Ectodermal cell (in vitro differentiated cells): Measurements from ENCODE around the gene F7. TPM values are rescaled to one million over a fixed set of nuclear protein-coding genes. Genes with fewer than 3 reads are reported as not detected.
"Not testable (repeated sequence)": the region's sequence is repeated elsewhere in the genome, so short reads cannot be mapped to it uniquely, and the experiment has no call there.

ENCODE experiments used
- H3K27ac ChIP-seq: 2 replicates; pipeline ENCODE4 v1.7.0; 2013; ENCODE audit warnings: mild to moderate bottlenecking, low read depth, low read length; ENCODE audit not compliant: insufficient read depth, poor library complexity, severe bottlenecking
- H3K27me3 ChIP-seq: 2 replicates; pipeline ENCODE4 v1.7.0; 2013; ENCODE audit warnings: mild to moderate bottlenecking, low read length; ENCODE audit not compliant: insufficient read depth, control insufficient read depth, poor library complexity, severe bottlenecking
- H3K36me3 ChIP-seq: one replicate; pipeline ENCODE4 v1.7.0; 2013; ENCODE audit warnings: low read length; ENCODE audit not compliant: control insufficient read depth, insufficient read depth
- H3K4me1 ChIP-seq: one replicate; pipeline ENCODE4 v1.7.0; 2013; ENCODE audit warnings: low read length; ENCODE audit not compliant: control insufficient read depth, insufficient read depth
- H3K4me3 ChIP-seq: 2 replicates; pipeline ENCODE4 v1.7.0; 2013; ENCODE audit warnings: low read depth, low read length, control low read depth; ENCODE audit not compliant: insufficient read depth
- H3K9me3 ChIP-seq: 2 replicates; pipeline ENCODE4 v1.7.0; 2013; ENCODE audit warnings: mild to moderate bottlenecking, low read length, moderate library complexity; ENCODE audit not compliant: control insufficient read depth
- WGBS, 2 experiments: methylation state at CpG; one replicate each; pipeline ENCODE4 v1.1.7; 2013; ENCODE audit warnings: missing lambda C conversion rate in 2 of 2; 5-methylcytosine and 5-hydroxymethylcytosine counted together
- polyA plus RNA-seq, 4 experiments: library from polyadenylated mRNA; stranded (reverse); fragments of 50-300 nt; gene quantifications; one replicate each; pipeline ENCODE4 v1.2.3, GENCODE V29; 2013

The F7 gene
- 0.59 TPM for polyA plus RNA-seq (2013, experiment 1 of 4)
- polyA plus RNA-seq (2013, experiment 2 of 4): 0.41 TPM
- 0.80 TPM for polyA plus RNA-seq (2013, experiment 3 of 4)
- polyA plus RNA-seq (2013, experiment 4 of 4): 0.45 TPM

DNA sequence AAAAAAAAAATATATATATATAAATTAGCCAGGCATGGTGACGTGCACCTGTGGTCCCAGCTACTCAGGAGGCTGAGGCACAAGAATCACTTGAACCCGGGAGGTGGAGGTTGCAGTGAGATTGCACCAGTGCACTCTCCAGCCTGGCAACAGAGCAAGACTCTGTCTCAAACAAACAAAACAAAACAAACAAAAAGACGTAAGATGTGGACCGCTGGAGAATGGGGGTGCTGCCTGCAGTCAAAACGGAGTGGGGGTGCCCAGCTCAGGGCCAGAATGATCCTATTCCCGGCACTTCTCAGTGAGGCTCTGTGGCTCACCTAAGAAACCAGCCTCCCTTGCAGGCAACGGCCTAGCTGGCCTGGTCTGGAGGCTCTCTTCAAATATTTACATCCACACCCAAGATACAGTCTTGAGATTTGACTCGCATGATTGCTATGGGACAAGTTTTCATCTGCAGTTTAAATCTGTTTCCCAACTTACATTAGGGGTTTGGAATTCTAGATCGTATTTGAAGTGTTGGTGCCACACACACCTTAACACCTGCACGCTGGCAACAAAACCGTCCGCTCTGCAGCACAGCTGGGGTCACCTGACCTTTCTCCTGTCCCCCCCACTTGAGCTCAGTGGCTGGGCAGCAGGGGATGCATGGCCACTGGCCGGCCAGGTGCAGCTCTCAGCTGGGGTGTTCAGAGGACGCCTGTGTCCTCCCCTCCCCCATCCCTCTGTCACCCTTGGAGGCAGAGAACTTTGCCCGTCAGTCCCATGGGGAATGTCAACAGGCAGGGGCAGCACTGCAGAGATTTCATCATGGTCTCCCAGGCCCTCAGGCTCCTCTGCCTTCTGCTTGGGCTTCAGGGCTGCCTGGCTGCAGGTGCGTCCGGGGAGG is at the start of gene F7:
F7 (plus strand) TSS at position 760 of the 889 bp plus-strand sequence; CDS start at position 811, 51 bp downstream.
- Histone ChIP-seq H3K27me3 (peaks cover 17% of the 10 kb centered on the region), H3K4me1 (peaks cover 3% of the 10 kb centered on the region), H3K9me3 (no peaks in the 10 kb centered on the region), H3K36me3 (no peaks in the 10 kb centered on the region), H3K4me3 (no peak within 1 kb of the TSS), H3K27ac (no peak within 1 kb of the TSS)
- WGBS, 2 experiments: 81 to 82% methylated on average over 17 of the region's 17 CpGs

DNA sequence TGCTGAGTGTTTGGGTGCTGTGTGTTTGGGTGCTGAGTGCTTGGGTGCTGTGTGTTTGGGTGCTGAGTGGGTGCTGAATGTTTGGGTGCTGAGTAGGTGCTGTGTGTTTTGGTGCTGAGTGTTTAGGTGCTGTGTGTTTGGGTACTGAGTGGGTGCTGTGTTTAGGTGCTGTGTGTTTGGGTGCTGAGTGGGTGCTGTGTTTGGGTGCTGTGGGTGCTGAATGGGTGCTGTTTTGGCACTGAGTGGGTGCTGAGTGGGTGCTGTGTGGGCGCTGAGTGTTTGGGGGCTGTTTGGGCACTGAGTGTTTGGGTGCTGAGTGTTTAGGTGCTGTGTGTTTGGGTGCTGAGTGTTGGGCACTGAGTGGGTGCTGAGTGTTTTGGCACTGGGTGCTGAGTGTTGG is 48.5 kb upstream of the F7 start:
- WGBS, 2 experiments: 94 to 95% methylated on average over 1 of the region's 1 CpG
- Histone ChIP-seq H3K27me3 (no peaks in the 10 kb centered on the region), H3K9me3 (no peaks in the 10 kb centered on the region), H3K4me3 (no peak overlapping the region), H3K4me1 (peaks cover 7% of the 10 kb centered on the region), H3K27ac (no peak overlapping the region), H3K36me3 (no peaks in the 10 kb centered on the region)

DNA sequence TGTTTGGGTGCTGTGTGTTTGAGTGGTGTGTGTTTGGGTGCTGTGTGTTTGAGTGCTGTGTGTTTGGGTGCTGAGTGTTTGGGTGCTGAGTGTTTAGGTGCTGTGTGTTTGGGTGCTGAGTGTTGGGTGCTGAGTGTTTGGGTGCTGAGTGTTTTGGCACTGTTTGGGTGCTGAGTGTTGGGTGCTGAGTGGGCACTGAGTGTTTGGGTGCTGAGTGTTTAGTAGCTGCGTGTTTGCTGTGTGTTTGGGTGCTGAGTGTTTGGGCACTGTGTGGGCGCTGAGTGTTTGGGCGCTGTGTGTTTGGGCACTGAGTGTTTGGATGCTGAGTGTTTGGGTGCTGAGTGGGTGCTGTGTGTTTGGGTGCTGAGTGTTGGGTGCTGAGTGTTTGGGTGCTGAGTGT is 48.0 kb upstream of the F7 start:
- H3K4me1 ChIP-seq, H3K27ac ChIP-seq, H3K36me3 ChIP-seq, H3K9me3 ChIP-seq, H3K4me3 ChIP-seq, H3K27me3 ChIP-seq: not testable (repeated sequence)
- WGBS, 2 experiments: 93 to 94% methylated on average over 3 of the region's 3 CpGs

DNA sequence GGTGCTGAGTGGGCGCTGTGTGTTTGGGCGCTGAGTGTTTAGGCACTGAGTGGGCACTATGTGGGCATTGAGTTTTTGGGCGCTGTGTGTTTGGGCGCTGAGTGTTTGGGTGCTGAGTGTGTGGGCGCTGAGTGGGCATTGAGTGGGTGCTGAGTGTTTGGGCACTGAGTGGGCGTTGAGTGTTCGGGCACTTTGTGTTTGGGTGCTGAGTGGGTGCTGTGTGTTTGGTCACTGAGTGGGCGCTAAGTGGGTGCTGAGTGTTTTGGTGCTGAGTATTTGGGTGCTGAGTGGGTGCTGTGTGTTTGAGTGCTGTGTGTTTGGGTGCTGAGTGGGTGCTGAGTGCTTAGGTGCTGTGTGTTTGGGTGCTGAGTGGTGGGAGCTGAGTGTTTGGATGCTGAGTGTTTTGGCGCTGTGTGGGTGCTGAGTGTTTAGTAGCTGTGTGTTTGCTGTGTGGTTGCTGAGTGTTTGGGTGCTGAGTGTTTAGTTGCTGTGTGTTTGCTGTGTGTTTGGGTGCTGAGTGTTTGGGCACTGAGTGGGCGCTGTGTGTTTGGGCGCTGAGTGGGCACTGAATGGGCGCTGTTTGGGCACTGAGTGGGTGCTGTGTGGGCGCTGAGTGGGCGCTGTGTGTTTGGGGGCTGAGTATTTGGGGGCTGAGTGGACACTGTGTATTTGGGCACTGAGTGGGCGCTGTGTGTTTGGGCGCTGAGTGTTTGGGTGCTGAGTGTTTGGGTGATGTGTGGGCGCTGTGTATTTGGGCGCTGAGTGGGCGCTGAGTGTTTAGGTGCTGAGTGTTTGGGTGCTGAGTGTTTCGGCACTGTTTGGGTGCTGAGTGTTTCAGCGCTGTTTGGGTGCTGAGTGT is 47.2 kb upstream of the F7 start:
- no peak overlapping the region for H3K27ac ChIP-seq
- H3K9me3 ChIP-seq: no peaks in the 10 kb centered on the region
- 90 to 93% methylated on average over 21 of the region's 21 CpGs for WGBS, 2 experiments
- H3K4me3 ChIP-seq: no peak overlapping the region
- no peaks in the 10 kb centered on the region for H3K36me3 ChIP-seq
- H3K27me3 ChIP-seq: no peaks in the 10 kb centered on the region
- H3K4me1 ChIP-seq: peaks cover 7% of the 10 kb centered on the region

DNA sequence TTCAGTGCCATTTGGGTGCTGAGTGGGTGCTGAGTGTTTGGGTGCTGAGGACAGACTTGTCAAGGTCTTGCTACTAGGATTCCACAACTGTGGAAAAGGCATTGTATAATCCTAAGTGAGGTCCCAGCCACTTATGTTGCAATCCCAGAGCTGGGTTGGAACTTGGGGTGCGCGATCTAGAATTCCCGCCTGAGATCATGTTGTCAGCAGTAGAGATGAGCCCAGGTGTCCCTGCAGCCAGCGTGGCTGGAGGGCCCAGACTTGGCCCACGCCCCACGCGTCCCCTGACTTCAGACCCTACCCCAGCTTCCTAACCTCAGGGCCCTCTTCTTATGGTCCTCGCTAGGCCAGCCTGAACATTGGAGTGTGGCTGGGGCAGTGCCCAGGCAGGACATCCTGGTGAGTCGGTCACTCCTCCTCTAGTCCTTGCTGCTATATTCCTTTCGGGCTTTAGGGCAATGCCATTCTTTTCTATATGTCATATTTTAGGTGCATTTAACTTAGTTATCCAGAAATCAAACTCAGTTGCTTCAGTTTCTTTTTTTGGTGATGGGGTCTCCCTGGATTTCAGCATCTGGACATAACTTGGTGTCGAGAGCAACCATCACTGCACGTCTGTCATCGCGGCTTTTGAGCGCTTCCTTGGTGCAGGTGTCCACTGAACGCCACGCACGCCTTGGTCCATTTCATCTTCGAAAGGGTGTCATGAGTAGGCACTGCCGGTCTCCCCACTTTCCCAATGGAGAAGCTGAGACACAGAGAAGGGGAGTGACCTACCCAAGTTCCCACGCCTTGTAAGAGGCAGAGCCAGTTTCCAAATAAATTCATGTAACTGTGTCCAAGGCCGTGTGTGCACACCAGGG is 46.4 kb upstream of the F7 start:
- H3K27me3 ChIP-seq: no peaks in the 10 kb centered on the region
- no peak overlapping the region for H3K27ac ChIP-seq
- H3K9me3 ChIP-seq: no peaks in the 10 kb centered on the region
- WGBS, 2 experiments: 95 to 96% methylated on average over 22 of the region's 22 CpGs
- H3K36me3 ChIP-seq: no peaks in the 10 kb centered on the region
- peaks cover 7% of the 10 kb centered on the region for H3K4me1 ChIP-seq
- no peak overlapping the region for H3K4me3 ChIP-seq

DNA sequence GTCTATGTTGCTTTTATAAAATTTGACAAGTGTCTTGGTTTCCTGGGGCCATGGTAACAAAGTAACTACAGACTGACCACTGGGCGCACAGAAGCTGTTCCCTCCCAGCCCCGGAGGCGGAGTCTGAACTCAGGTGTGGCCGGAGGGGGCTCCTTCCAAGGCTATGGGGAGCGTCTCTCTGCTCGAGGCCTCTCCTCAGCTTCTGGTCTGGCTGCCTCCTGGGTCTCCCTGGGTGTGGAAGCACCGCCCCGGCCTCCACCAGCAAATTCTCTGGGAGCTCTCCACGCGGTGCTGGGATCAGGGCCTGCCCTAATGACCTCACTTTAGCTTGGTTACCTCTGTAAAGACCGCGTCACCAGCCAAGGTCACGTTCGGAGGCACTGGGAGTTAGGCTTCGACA is 45.7 kb upstream of the F7 start:
- Histone ChIP-seq H3K27me3 (no peaks in the 10 kb centered on the region), H3K27ac (no peak overlapping the region), H3K36me3 (no peaks in the 10 kb centered on the region), H3K9me3 (no peaks in the 10 kb centered on the region), H3K4me1 (peaks cover 7% of the 10 kb centered on the region), H3K4me3 (no peak overlapping the region)
- 84 to 86% methylated on average over 15 of the region's 15 CpGs for WGBS, 2 experiments

DNA sequence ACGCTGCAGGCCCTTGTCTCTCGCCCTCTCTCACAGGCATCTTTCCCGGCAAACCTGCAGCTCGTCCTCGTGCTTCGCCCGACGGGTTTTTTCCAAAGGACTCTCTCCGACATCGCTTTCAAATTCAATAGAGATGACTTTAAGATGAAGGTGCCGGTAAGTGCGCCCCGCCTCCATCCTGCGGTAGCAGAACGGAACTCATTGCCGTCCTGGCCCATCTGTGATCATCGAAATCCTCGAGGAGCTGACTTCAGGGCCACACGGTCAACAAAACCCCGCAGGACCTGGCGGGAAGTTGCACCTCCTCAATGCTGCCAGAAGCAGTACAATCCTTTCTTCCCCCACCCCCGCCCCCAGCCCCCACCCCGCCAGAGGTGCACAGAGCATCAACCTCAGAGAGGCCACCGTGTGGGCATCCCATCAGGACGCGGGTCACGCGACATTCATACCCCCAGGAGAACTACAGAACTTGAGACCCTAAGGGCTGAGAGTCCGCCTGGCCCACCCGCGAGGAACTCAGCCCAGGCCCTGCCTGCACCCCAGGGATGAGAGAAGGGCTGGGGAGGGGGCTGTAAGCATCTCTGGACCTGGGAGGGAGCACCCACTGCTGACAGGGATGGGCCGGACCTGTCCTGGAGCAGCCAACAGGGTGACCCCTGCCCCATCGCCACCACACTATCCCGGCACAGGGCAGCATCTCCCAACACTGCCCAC is 44.9 kb upstream of the F7 start:
- Histone ChIP-seq H3K4me1 (peaks cover 1% of the 10 kb centered on the region), H3K27ac (no peak overlapping the region), H3K9me3 (no peaks in the 10 kb centered on the region), H3K4me3 (no peak overlapping the region), H3K27me3 (no peaks in the 10 kb centered on the region), H3K36me3 (no peaks in the 10 kb centered on the region)
- WGBS, 2 experiments: 92 to 94% methylated on average over 32 to 33 of the region's 34 CpGs

DNA sequence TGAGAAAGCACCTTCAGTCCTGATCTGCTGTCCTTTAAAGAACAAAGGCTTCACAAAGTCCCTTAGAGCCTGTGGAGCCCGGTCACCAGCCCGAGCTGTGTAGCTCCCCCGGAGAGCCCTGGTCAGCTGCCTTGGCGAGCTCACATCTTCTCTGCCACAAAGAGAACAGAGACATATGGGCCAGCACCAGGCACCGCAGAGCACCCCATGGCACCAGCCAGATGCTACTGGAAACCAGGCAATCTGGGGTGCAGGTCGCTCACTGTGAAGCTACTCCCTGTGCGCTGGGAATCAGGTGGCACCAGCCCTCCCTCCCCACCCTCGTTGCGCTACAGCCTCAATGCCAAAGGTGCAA is 44.3 kb upstream of the F7 start:
- Histone ChIP-seq H3K27ac (no peak overlapping the region), H3K4me3 (no peak overlapping the region), H3K9me3 (no peaks in the 10 kb centered on the region), H3K27me3 (no peaks in the 10 kb centered on the region), H3K36me3 (no peaks in the 10 kb centered on the region), H3K4me1 (no peaks in the 10 kb centered on the region)
- WGBS, 2 experiments: 94 to 95% methylated on average over 9 of the region's 9 CpGs

DNA sequence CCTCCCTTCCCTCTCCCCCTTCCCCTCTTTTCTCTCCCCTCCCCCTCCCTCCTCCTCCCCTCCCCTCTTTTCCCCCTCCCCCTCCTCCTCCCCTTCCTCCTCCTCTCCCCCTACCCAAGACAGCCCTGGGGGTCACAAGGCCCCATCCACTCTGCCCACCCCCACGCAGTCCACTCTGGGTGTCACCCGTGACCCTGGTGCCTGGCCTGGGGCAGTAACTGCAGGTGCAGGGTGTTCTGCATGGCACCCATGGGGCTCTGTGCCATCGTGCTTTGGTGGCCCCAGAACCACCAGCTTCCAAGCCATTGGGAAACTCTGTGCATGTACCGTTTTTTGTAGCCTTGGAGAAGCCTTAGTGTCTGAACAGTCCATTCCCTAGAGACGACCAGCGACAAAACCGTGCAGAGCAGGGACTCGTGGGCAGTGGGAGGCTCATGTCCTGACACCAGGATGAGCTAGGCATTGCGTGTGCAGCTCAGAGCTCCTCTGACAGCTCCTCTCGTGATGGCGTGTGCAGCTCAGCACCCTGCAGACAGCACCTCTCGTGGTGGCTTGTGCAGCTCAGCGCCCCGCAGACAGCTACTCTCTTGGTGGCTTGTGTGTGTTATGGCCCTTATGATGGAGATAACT is 43.7 kb upstream of the F7 start:
- 94 to 96% methylated on average over 14 of the region's 14 CpGs for WGBS, 2 experiments
- no peaks in the 10 kb centered on the region for H3K27me3 ChIP-seq
- H3K36me3 ChIP-seq: no peaks in the 10 kb centered on the region
- H3K9me3 ChIP-seq: no peaks in the 10 kb centered on the region
- H3K4me3 ChIP-seq: no peak overlapping the region
- H3K27ac ChIP-seq: no peak overlapping the region
- no peaks in the 10 kb centered on the region for H3K4me1 ChIP-seq
